ENCODE results near the gene RBM4B.

GRCh38 chr11:66694056-66694410 lies 16.3 kb upstream of the RBM4B start:
- TF ChIP-seq CREB5 (CRISPR knock-in tag; IDR thresholded peaks at IDR 0.05; ENCODE audit: low read depth) (no peak), TSHZ2 (CRISPR knock-in tag; IDR thresholded peaks at IDR 0.05) (no peak), ZFP3 (CRISPR knock-in tag; IDR thresholded peaks at IDR 0.05) (no peak), OSR1 (CRISPR knock-in tag; IDR thresholded peaks at IDR 0.05) (no peak), PATZ1 (CRISPR knock-in tag; IDR thresholded peaks at IDR 0.05; ENCODE audit: borderline replicate concordance) (no peak), ZNF565 (CRISPR knock-in tag; conservative IDR thresholded peaks at IDR 0.05; ENCODE audit: low read depth) (no peak), RARB (CRISPR knock-in tag; IDR thresholded peaks at IDR 0.05) (no peak), TOX (CRISPR knock-in tag; IDR thresholded peaks at IDR 0.05; ENCODE audit: borderline replicate concordance) (no peak)

Measured in SK-N-SH treated with all-trans-retinoic acid at 6 μM for 48 hours (cell line).